H9 (cell line): ENCODE data around the gene KCNJ11. TPM values are rescaled to one million over a fixed set of nuclear protein-coding genes. Genes with fewer than 3 reads are reported as not detected.

Source experiments
- DNase-seq: peaks from one replicate; pipeline ENCODE4 v3.0.0-alpha.2; 2017
- H2AFZ ChIP-seq: one replicate; pipeline ENCODE4 v1.6.1; 2013; ENCODE audit warnings: mild to moderate bottlenecking, low read length, control low read depth, moderate library complexity
- H2AK5ac ChIP-seq: 2 replicates; pipeline ENCODE4 v1.6.1; 2013; ENCODE audit warnings: low read length, control low read depth, mixed read lengths; ENCODE audit not compliant: insufficient read length
- H2BK120ac ChIP-seq: one replicate; pipeline ENCODE4 v1.6.1; 2013; ENCODE audit warnings: low read depth, mild to moderate bottlenecking, low read length, control low read depth, inconsistent platforms; ENCODE audit not compliant: poor library complexity, severe bottlenecking
- H2BK12ac ChIP-seq: 2 replicates; pipeline ENCODE4 v1.6.1; 2013; ENCODE audit warnings: low read length, control low read depth, mixed read lengths, low read depth; ENCODE audit not compliant: insufficient read length
- H2BK15ac ChIP-seq: 2 replicates; pipeline ENCODE4 v1.6.1; 2013; ENCODE audit warnings: low read depth, low read length, control low read depth
- H2BK20ac ChIP-seq: one replicate; pipeline ENCODE4 v1.6.1; 2013; ENCODE audit warnings: low read depth, mild to moderate bottlenecking, low read length, control low read depth, inconsistent platforms; ENCODE audit not compliant: poor library complexity, severe bottlenecking
- H2BK5ac ChIP-seq: 2 replicates; pipeline ENCODE4 v1.6.1; 2013; ENCODE audit warnings: low read length, control low read depth, mixed read lengths; ENCODE audit not compliant: insufficient read length
- H3K14ac ChIP-seq: 2 replicates; pipeline ENCODE4 v1.6.1; 2013; ENCODE audit warnings: low read length, control low read depth; ENCODE audit not compliant: insufficient read depth
- H3K18ac ChIP-seq: 2 replicates; pipeline ENCODE4 v1.6.1; 2013; ENCODE audit warnings: low read depth, mild to moderate bottlenecking, mixed read lengths, low read length, control low read depth; ENCODE audit not compliant: insufficient read length
- H3K23ac ChIP-seq: 2 replicates; pipeline ENCODE4 v1.6.1; 2013; ENCODE audit warnings: low read length, control low read depth, mixed read lengths, low read depth; ENCODE audit not compliant: insufficient read length
- H3K23me2 ChIP-seq: 2 replicates; pipeline ENCODE4 v1.6.1; 2013; ENCODE audit warnings: low read depth, mild to moderate bottlenecking, mixed read lengths, low read length, control low read depth; ENCODE audit not compliant: insufficient read length, poor library complexity, severe bottlenecking
- H3K27ac ChIP-seq: 2 replicates; pipeline ENCODE4 v1.5.1; 2013; ENCODE audit warnings: low read length, control low read depth, mixed read lengths, low read depth; ENCODE audit not compliant: insufficient read length
- H3K27me3 ChIP-seq: 2 replicates; pipeline ENCODE4 v1.6.1; 2013; ENCODE audit warnings: low read length, control low read depth, inconsistent platforms; ENCODE audit not compliant: insufficient read depth
- H3K4ac ChIP-seq: 2 replicates; pipeline ENCODE4 v1.6.1; 2013; ENCODE audit warnings: low read depth, mild to moderate bottlenecking, control low read depth, inconsistent platforms, low read length, moderate library complexity
- H3K4me1 ChIP-seq: 2 replicates; pipeline ENCODE4 v1.6.1; 2013; ENCODE audit warnings: low read length, control low read depth, inconsistent platforms; ENCODE audit not compliant: insufficient read depth
- H3K4me2 ChIP-seq: 2 replicates; pipeline ENCODE4 v1.6.1; 2013; ENCODE audit warnings: low read length, control low read depth, mixed read lengths; ENCODE audit not compliant: insufficient read length, insufficient read depth
- H3K56ac ChIP-seq: 2 replicates; pipeline ENCODE4 v1.6.1; 2013; ENCODE audit warnings: low read depth, mild to moderate bottlenecking, mixed read lengths, low read length, control low read depth; ENCODE audit not compliant: insufficient read length
- H3K79me1 ChIP-seq: 2 replicates; pipeline ENCODE4 v1.6.1; 2013; ENCODE audit warnings: low read depth, mild to moderate bottlenecking, moderate library complexity, low read length, control low read depth, inconsistent platforms; ENCODE audit not compliant: insufficient read depth, poor library complexity, severe bottlenecking
- H3K79me2 ChIP-seq: 2 replicates; pipeline ENCODE4 v1.6.1; 2013; ENCODE audit warnings: low read length, control low read depth, inconsistent platforms; ENCODE audit not compliant: insufficient read depth
- H3K9ac ChIP-seq: 2 replicates; pipeline ENCODE4 v1.6.1; 2013; ENCODE audit warnings: low read length, control low read depth, mixed read lengths; ENCODE audit not compliant: insufficient read length; ENCODE audit errors: extremely low read depth
- H3K9me3 ChIP-seq: one replicate; pipeline ENCODE4 v1.6.1; 2013; ENCODE audit warnings: low read depth, low read length, inconsistent platforms; ENCODE audit not compliant: control insufficient read depth
- H3T11ph ChIP-seq: one replicate; pipeline ENCODE4 v1.6.1; 2013; ENCODE audit warnings: mild to moderate bottlenecking, low read length, control low read depth, inconsistent platforms
- H4K20me1 ChIP-seq: one replicate; pipeline ENCODE4 v1.6.1; 2013; ENCODE audit not compliant: control insufficient read depth, insufficient read length, insufficient read depth
- H4K5ac ChIP-seq: 2 replicates; pipeline ENCODE4 v1.6.1; 2013; ENCODE audit warnings: low read depth, mild to moderate bottlenecking, mixed read lengths, low read length, control low read depth; ENCODE audit not compliant: insufficient read length
- H4K8ac ChIP-seq: replicated peaks from 2 replicates; pipeline ENCODE4 v1.6.1; 2013; ENCODE audit warnings: low read length, control low read depth, mixed read lengths, low read depth; ENCODE audit not compliant: insufficient read length
- H4K91ac ChIP-seq: 2 replicates; pipeline ENCODE4 v1.6.1; 2013; ENCODE audit warnings: low read depth, mild to moderate bottlenecking, moderate library complexity, mixed read lengths, low read length, control low read depth; ENCODE audit not compliant: insufficient read length
- H3K27ac Mint-ChIP-seq, 3 experiments: 2 replicates in 2 of 3; 3 replicates in 1 of 3; pipeline ENCODE4 v1.8.0; 2020 to 2021; ENCODE audit warnings: mixed read lengths in 3 of 3, mild to moderate bottlenecking in 1 of 3, moderate library complexity in 1 of 3
- H3K27me3 Mint-ChIP-seq: 2 replicates; pipeline ENCODE4 v1.8.0; 2021; ENCODE audit warnings: low read depth, mild to moderate bottlenecking, moderate library complexity, mixed read lengths
- H3K36me3 Mint-ChIP-seq, 3 experiments: 2 replicates in 2 of 3; 3 replicates in 1 of 3; pipeline ENCODE4 v1.8.0; 2020 to 2021; ENCODE audit warnings: low read depth in 3 of 3, mixed read lengths in 3 of 3; ENCODE audit not compliant: insufficient read depth in 1 of 3
- H3K4me1 Mint-ChIP-seq, 2 experiments: 2 replicates each; pipeline ENCODE4 v1.8.0; 2020; ENCODE audit warnings: mixed read lengths in 2 of 2
- H3K4me3 Mint-ChIP-seq, 2 experiments: 2 replicates in 1 of 2; 3 replicates in 1 of 2; pipeline ENCODE4 v1.8.0; 2020 to 2021; ENCODE audit warnings: mild to moderate bottlenecking in 2 of 2, mixed read lengths in 2 of 2, moderate library complexity in 1 of 2
- H3K9me3 Mint-ChIP-seq, 2 experiments: 2 replicates in 1 of 2; 3 replicates in 1 of 2; pipeline ENCODE4 v1.8.0; 2020; ENCODE audit warnings: mild to moderate bottlenecking in 2 of 2, mixed read lengths in 2 of 2, moderate library complexity in 1 of 2
- CTCF ChIP-seq: fragments of 200-600 bp; sonication (generic); conservative IDR thresholded peaks from 3 replicates; pipeline ENCODE4 v1.8.0; 2021; ENCODE audit warnings: antibody characterized with exemption, mild to moderate bottlenecking
- total RNA-seq: library from RNA; stranded (reverse); gene quantifications from 2 replicates; pipeline ENCODE4 v1.2.1, GENCODE V29; 2021

Gene KCNJ11
- total RNA-seq, 1 experiment from 2014 or later: 2.3 TPM

DNA sequence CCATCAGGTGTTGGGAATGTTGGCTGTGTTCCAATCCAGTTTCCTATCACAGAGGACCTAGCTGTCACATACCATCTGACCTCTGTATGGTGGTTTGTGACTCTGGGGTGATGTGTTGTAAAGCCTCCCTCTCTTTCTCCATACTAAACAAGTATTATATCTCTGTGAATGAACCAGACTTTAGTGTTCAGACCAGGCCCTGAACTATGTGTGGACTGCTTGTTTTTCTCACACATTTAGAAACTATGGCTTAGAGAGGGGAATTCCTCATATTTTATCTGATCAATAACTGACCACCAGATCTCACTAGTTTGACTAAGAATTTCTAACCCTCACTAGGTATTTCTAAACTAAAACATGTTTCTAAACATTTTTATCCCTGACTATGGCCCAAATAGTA lies 19.4 kb downstream of the KCNJ11 start:
- Histone ChIP-seq H2AK5ac (no peak overlapping the region), H4K91ac (no peak overlapping the region), H3K27ac (no peak overlapping the region), H2BK120ac (no peak overlapping the region), H3K27me3 (no peaks in the 10 kb centered on the region), H3K23me2 (no peaks in the 10 kb centered on the region), H3T11ph (no peak overlapping the region), H3K4me2 (no peak overlapping the region), H2BK15ac (no peak overlapping the region), H3K4ac (no peak overlapping the region), H2BK5ac (no peak overlapping the region), H4K8ac (no peak overlapping the region), H3K9me3 (peaks cover 52% of the 10 kb centered on the region), H3K56ac (no peak overlapping the region), H3K9ac (no peak overlapping the region), H2BK12ac (no peak overlapping the region), H3K79me2 (no peaks in the 10 kb centered on the region), H3K18ac (no peak overlapping the region), H4K5ac (no peak overlapping the region), H3K14ac (no peak overlapping the region), H2AFZ (no peak overlapping the region), H3K4me1 (no peaks in the 10 kb centered on the region), H3K23ac (no peak overlapping the region), H4K20me1 (no peaks in the 10 kb centered on the region), H3K79me1 (no peaks in the 10 kb centered on the region), H2BK20ac (no peak overlapping the region)
- no peak for DNase-seq
- 0 out of 4 replicates have a peak, but pooled peaks cover 0 to 3% of the 10 kb centered on the region in 2 experiments for H3K4me1 Mint-ChIP-seq
- no peak overlapping the region for H3K27ac Mint-ChIP-seq
- TF ChIP-seq CTCF: no peak
- peaks cover 42 to 51% (median 44%) of the 10 kb centered on the region in 3 experiments for H3K36me3 Mint-ChIP-seq
- no peak overlapping the region for H3K4me3 Mint-ChIP-seq
- H3K27me3 Mint-ChIP-seq: peaks cover 6% of the 10 kb centered on the region
- peaks cover 53 to 58% of the 10 kb centered on the region in 2 experiments for H3K9me3 Mint-ChIP-seq
